CD14-positive monocyte (primary cell): Measurements from ENCODE around the gene ZDHHC24. TPM values are rescaled to one million over a fixed set of nuclear protein-coding genes. Genes with fewer than 3 reads are reported as not detected.

Source experiments
- DNase-seq, 3 donors: peaks; one replicate each; pipeline ENCODE4 v3.0.0-alpha.2; 2011 to 2022
- H2AFZ ChIP-seq: 2 replicates; pipeline ENCODE4 v1.6.0; 2012; ENCODE audit warnings: mild to moderate bottlenecking, low read depth, low read length, inconsistent platforms; ENCODE audit not compliant: insufficient read depth, poor library complexity, severe bottlenecking
- H3K27ac ChIP-seq, 2 donors: 1 replicate in 1 of 2; 2 replicates in 1 of 2; pipeline ENCODE4 v1.5.1; 2012 to 2013; ENCODE audit warnings: low read length in 2 of 2, control low read depth in 1 of 2, inconsistent platforms in 1 of 2, low read depth in 1 of 2, mild to moderate bottlenecking in 1 of 2
- H3K27me3 ChIP-seq, 2 donors: one replicate each; pipeline versions ENCODE4 v1.6.0 to v1.6.1; 2011 to 2013; ENCODE audit warnings: low read length in 2 of 2; ENCODE audit not compliant: control insufficient read depth in 2 of 2, insufficient read depth in 2 of 2
- H3K36me3 ChIP-seq, 2 donors: replicated peaks in 1 of 2; 1 replicate in 1 of 2; 2 replicates in 1 of 2; pipeline versions ENCODE4 v1.5.1 to v1.6.1; 2012 to 2013; ENCODE audit warnings: low read length in 2 of 2, control low read depth in 1 of 2, inconsistent platforms in 1 of 2, mild to moderate bottlenecking in 1 of 2; ENCODE audit not compliant: insufficient read depth in 2 of 2, control insufficient read depth in 1 of 2
- H3K4me1 ChIP-seq, 2 donors: 1 replicate in 1 of 2; 2 replicates in 1 of 2; pipeline versions ENCODE4 v1.5.1 to v1.6.1; 2012 to 2013; ENCODE audit warnings: low read length in 2 of 2, control low read depth in 1 of 2, inconsistent platforms in 1 of 2, mild to moderate bottlenecking in 1 of 2, moderate library complexity in 1 of 2; ENCODE audit not compliant: insufficient read depth in 2 of 2, control insufficient read depth in 1 of 2
- H3K4me2 ChIP-seq: replicated peaks from 2 replicates; pipeline ENCODE3; 2012; ENCODE audit warnings: low read length, moderate library complexity, mild to moderate bottlenecking; ENCODE audit not compliant: poor library complexity, severe bottlenecking; ENCODE audit errors: extremely low read depth
- H3K4me3 ChIP-seq, 3 experiments: fragments of 200-600 bp in 1 of 3; sonication (generic) in 1 of 3; replicated peaks in 1 of 3; 1 replicate in 2 of 3; 2 replicates in 1 of 3; pipeline ENCODE4 v1.5.1; 2011 to 2013; ENCODE audit warnings: low read length in 3 of 3, mild to moderate bottlenecking in 3 of 3, control low read depth in 2 of 3, low read depth in 2 of 3, inconsistent platforms in 1 of 3, moderate library complexity in 1 of 3
- H3K79me2 ChIP-seq: 2 replicates; pipeline ENCODE4 v1.6.0; 2012; ENCODE audit warnings: mild to moderate bottlenecking, control low read depth, inconsistent platforms, low read length, moderate library complexity; ENCODE audit not compliant: insufficient read depth
- H3K9ac ChIP-seq: 2 replicates; pipeline ENCODE4 v1.6.0; 2017; ENCODE audit warnings: low read length, mild to moderate bottlenecking; ENCODE audit not compliant: insufficient read depth, poor library complexity, severe bottlenecking
- H3K9me3 ChIP-seq, 2 donors: replicated peaks in 1 of 2; 1 replicate in 1 of 2; 2 replicates in 1 of 2; pipeline versions ENCODE4 v1.5.1 to v1.6.1; 2012 to 2013; ENCODE audit warnings: low read length in 2 of 2, control low read depth in 1 of 2; ENCODE audit not compliant: control insufficient read depth in 1 of 2, insufficient read depth in 1 of 2
- H4K20me1 ChIP-seq: 2 replicates; pipeline ENCODE4 v1.6.0; 2012; ENCODE audit warnings: mild to moderate bottlenecking, low read length, control low read depth, moderate library complexity; ENCODE audit not compliant: insufficient read depth
- H3K27ac Mint-ChIP-seq, 7 donors: one replicate each; pipeline ENCODE4 v1.8.0; 2020; ENCODE audit warnings: mild to moderate bottlenecking in 7 of 7, mixed read lengths in 7 of 7, moderate library complexity in 6 of 7, inconsistent platforms in 2 of 7
- H3K27me3 Mint-ChIP-seq, 3 donors: one replicate each; pipeline ENCODE4 v1.8.0; 2021 to 2022; ENCODE audit warnings: low read depth in 3 of 3, mild to moderate bottlenecking in 3 of 3, mixed read lengths in 3 of 3, moderate library complexity in 3 of 3, inconsistent platforms in 1 of 3
- H3K36me3 Mint-ChIP-seq, 2 donors: one replicate each; pipeline ENCODE4 v1.8.0; 2020; ENCODE audit warnings: mixed read lengths in 2 of 2, inconsistent platforms in 1 of 2, mild to moderate bottlenecking in 1 of 2
- H3K4me1 Mint-ChIP-seq: one replicate; pipeline ENCODE4 v1.8.0; 2020; ENCODE audit warnings: mild to moderate bottlenecking, mixed read lengths
- H3K4me3 Mint-ChIP-seq, 2 donors: one replicate each; pipeline ENCODE4 v1.8.0; 2020; ENCODE audit warnings: mild to moderate bottlenecking in 2 of 2, mixed read lengths in 2 of 2, moderate library complexity in 1 of 2
- H3K9me3 Mint-ChIP-seq, 7 donors: one replicate each; pipeline ENCODE4 v1.8.0; 2020 to 2022; ENCODE audit warnings: mixed read lengths in 7 of 7, mild to moderate bottlenecking in 6 of 7, moderate library complexity in 6 of 7, inconsistent platforms in 2 of 7
- CTCF ChIP-seq: fragments of 200-600 bp; IDR thresholded peaks from one replicate; pipeline ENCODE4 v1.8.0; 2022; ENCODE audit warnings: antibody characterized with exemption, mild to moderate bottlenecking
- WGBS: methylation state at CpG from one replicate; pipeline ENCODE4 v1.1.5; 2013; ENCODE audit warnings: missing lambda C conversion rate; ENCODE audit not compliant: insufficient coverage; 5-methylcytosine and 5-hydroxymethylcytosine counted together
- intact Hi-C, 2 donors: fragments of 100-400 bp; cut with micrococcal nuclease; formaldehyde crosslinking; loops; one replicate each; pipeline versions ENCODE4 v1.15.0 to v1.15.1; 2023
- polyA plus RNA-seq, 3 donors: library from polyadenylated mRNA; depleted of rRNA in 1 of 3; unstranded in 2 of 3; stranded (reverse) in 1 of 3; fragments of 300-500 nt in 2 of 3; fragments of >200 nt in 1 of 3; fragmentation: Illumina TruSeq in 2 of 3; gene quantifications; 1 replicate in 2 of 3; 2 replicates in 1 of 3; pipeline ENCODE4 v1.2.3, GENCODE V29; 2012 to 2021

Gene ZDHHC24
- polyA plus RNA-seq, 3 donors = 10.9 to 14.0 (median 11.9) TPM

GRCh38 chr11:66570079-66570849 lies 24.4 kb upstream of the ZDHHC24 start:
- peaks cover 7% of the 10 kb centered on the region for H3K4me1 Mint-ChIP-seq
- no peak overlapping the region for H3K4me3 Mint-ChIP-seq
- H3K36me3 Mint-ChIP-seq = no peaks in the 10 kb centered on the region
- H3K27ac Mint-ChIP-seq = peak overlapping the region in 1 of 7 donors; percentile 11
- TF ChIP-seq CTCF = no peak
- H3K27me3 Mint-ChIP-seq = peaks cover 27 to 37% (median 29%) of the 10 kb centered on the region in 3 donors
- Histone ChIP-seq H3K27me3 (peaks cover 0 to 17% of the 10 kb centered on the region in 2 donors), H3K4me3 (no peak overlapping the region), H2AFZ (no peak overlapping the region), H3K4me2 (no peak overlapping the region), H4K20me1 (no peaks in the 10 kb centered on the region), H3K36me3 (no peaks in the 10 kb centered on the region), H3K27ac (no peak overlapping the region), H3K9ac (no peak overlapping the region), H3K9me3 (no peaks in the 10 kb centered on the region), H3K79me2 (no peaks in the 10 kb centered on the region), H3K4me1 (peaks cover 4 to 12% of the 10 kb centered on the region in 2 donors)
- peaks cover 0 to 6% (median 1%) of the 10 kb centered on the region in 7 donors for H3K9me3 Mint-ChIP-seq
- DNase-seq = no peak
- WGBS = 69% methylated on average over 2 of the region's 5 CpGs
- intact Hi-C loops = no loop called here

GRCh38 chr11:66569076-66569475 lies 23.2 kb upstream of the ZDHHC24 start:
- Histone ChIP-seq H3K27ac (no peak overlapping the region), H2AFZ (peak overlapping the region; percentile 89), H4K20me1 (no peaks in the 10 kb centered on the region), H3K27me3 (peaks cover 0 to 17% of the 10 kb centered on the region in 2 donors), H3K36me3 (no peaks in the 10 kb centered on the region), H3K4me3 (no peak overlapping the region), H3K79me2 (no peaks in the 10 kb centered on the region), H3K9me3 (no peaks in the 10 kb centered on the region), H3K4me1 (peaks cover 4 to 12% of the 10 kb centered on the region in 2 donors), H3K9ac (no peak overlapping the region), H3K4me2 (no peak overlapping the region)
- Mint-ChIP-seq H3K9me3 (peaks cover 0 to 5% (median 1%) of the 10 kb centered on the region in 7 donors), H3K27ac (no peak overlapping the region), H3K4me3 (peak overlapping the region in 1 of 2 donors; percentile 87), H3K4me1 (peaks cover 7% of the 10 kb centered on the region), H3K27me3 (peaks cover 23 to 29% (median 25%) of the 10 kb centered on the region in 3 donors), H3K36me3 (no peaks in the 10 kb centered on the region)
- 94% methylated on average over 6 of the region's 7 CpGs for WGBS
- no peak for TF ChIP-seq CTCF
- intact Hi-C loops = no loop called here
- no peak for DNase-seq
